Measurements from ENCODE around the gene RAD51B.

GRCh38 chr14:68380329-68380741 is 560.8 kb downstream of the RAD51B start:
- TF ChIP-seq CTCF (IDR thresholded peaks at IDR 0.05) (no peak), POLR2A (IDR thresholded peaks at IDR 0.05) (no peak)
